Measurements from ENCODE around the gene EEPD1.

DNA sequence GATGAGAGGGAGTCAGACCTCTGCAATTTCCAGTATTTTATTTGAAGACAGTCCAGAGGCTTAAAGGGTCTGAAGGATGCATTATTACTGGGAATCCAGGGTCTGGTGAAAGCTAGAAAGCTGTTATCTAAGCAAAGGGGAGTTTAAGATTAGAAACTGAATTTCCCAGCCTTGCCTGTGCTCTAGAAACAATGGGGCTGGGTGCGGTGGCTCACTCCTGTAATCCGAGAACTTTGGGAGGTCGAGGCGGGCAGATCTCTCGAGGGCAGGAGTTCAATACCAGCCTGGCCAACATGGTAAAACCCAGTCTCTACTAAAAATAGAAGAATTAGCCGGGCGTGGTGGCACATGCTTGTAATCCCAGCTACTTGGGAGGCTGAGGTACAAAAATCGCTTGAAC lies 165.1 kb downstream of the EEPD1 start:
- TF ChIP-seq, protein P1, sequence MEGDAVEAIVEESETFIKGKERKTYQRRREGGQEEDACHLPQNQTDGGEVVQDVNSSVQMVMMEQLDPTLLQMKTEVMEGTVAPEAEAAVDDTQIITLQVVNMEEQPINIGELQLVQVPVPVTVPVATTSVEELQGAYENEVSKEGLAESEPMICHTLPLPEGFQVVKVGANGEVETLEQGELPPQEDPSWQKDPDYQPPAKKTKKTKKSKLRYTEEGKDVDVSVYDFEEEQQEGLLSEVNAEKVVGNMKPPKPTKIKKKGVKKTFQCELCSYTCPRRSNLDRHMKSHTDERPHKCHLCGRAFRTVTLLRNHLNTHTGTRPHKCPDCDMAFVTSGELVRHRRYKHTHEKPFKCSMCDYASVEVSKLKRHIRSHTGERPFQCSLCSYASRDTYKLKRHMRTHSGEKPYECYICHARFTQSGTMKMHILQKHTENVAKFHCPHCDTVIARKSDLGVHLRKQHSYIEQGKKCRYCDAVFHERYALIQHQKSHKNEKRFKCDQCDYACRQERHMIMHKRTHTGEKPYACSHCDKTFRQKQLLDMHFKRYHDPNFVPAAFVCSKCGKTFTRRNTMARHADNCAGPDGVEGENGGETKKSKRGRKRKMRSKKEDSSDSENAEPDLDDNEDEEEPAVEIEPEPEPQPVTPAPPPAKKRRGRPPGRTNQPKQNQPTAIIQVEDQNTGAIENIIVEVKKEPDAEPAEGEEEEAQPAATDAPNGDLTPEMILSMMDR (IDR thresholded peaks at IDR 0.05; ENCODE audit: extremely low read depth in 1 of 2, insufficient read depth in 1 of 2, low read depth in 1 of 2, low read length in 2 of 2), result no peak
- TF ChIP-seq, protein P2, sequence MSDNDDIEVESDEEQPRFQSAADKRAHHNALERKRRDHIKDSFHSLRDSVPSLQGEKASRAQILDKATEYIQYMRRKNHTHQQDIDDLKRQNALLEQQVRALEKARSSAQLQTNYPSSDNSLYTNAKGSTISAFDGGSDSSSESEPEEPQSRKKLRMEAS (IDR thresholded peaks at IDR 0.05; ENCODE audit: insufficient read depth, insufficient read length), result no peak
